HuH-7 (cell line): ENCODE data around the gene CLEC16A.

Experiments
- DNase-seq: peaks from one replicate; pipeline ENCODE4 v3.0.0; 2011; ENCODE audit warnings: low spot score

The CLEC16A gene

GRCh38 chr16:11142261-11142630, 197.9 kb downstream of the CLEC16A start:
- DNase-seq: no peak

DNA sequence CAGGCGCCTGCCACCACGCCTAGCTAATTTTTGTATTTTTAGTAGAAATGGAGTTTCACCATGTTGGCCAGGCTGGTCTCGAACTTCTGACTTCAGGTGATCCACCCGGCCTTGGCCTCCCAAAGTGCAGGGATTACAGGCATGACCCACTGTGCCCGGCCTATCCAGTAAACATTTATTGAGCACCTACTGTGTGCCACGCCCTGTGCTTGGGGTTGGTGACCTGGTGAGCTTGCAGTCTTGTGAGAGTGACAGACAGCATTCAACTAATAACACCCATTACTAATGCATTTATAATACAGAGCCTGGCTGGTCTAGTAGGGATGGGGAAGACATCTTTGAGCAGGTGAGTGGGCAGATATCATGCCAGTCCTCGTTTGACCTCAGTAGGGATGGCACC, 198.6 kb downstream of the CLEC16A start:
- DNase-seq: no peak

GRCh38 chr16:11143372-11144035, 199.1 kb downstream of the CLEC16A start:
- DNase-seq: no peak

DNA sequence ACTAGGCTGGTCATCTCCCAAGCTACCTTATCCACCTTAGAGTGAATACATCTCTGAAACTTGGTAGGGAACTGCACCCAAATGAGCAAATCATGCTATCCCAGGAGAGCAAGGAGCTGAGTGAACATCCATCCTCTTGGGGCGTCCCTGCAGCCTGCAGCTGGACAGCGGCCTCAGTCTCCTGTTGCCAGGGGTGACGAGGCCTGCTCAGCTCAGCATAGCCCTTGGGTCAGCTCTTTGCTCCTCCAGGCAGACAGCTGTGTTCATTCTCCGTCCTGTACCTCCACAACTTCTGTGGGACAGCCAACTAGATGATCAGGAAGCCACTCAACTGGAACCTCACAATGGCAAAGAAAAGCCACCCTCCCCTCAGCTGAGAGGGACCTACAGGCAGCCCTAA, 199.8 kb downstream of the CLEC16A start:
- DNase-seq: no peak

GRCh38 chr16:11145173-11145818, 200.9 kb downstream of the CLEC16A start:
- no peak for DNase-seq

DNA sequence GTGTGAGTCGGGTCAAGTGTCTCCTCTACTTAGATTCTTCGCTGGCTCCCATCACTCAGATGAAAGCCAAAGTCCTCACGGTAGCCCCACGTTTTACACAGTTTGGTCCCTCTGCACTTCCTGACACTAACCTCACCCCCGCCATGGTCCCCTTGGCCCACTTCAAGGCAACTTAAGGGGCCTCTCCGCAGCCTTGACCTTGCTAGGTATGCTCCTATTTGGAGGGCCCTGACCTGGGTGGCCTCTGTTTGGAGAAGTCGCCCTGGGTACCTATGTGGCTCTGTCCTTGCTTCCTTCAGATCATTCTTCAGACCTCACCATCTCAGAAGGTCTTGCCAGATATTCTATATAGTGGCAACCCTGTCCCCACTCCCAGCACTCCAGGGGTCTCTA, 201.5 kb downstream of the CLEC16A start:
- no peak for DNase-seq

GRCh38 chr16:11147033-11147753, 202.8 kb downstream of the CLEC16A start:
- no peak for DNase-seq

DNA sequence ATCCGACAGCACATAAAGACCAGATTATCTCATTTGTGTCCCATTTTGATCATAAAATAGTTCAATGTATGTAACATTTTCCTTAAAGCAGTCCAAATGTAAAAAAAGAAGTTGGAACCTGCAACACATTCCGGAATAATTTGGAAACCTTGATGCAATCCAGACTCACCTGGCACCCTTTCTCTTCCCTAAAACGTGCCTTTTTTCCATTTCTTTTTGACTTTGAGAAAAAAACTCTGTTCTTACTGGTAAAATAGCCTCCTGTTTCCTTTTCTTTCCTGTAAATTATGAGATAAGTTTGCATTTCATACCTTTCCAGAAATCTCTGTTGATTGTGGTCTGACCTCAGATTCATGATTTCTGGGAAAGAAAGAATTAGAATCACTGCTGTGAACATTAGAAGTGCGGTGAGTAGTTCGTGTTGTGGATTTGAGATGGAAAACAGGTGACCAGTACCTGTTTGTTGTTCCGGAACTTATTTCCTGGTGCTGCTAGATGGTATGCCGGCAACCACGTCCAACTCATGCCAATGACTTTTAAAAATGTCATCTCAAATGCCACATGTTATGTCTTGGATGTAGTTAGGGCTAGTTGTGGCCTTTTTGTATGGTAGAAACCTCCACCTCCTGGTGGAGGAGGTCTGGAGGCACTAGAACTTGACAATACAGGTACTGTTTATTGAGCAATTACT, 203.5 kb downstream of the CLEC16A start:
- no peak for DNase-seq

- DNase-seq: no peak
Observed at GRCh38 chr16:11149011-11149616, 204.8 kb downstream of the CLEC16A start.

GRCh38 chr16:11150190-11150589, 205.8 kb downstream of the CLEC16A start:
- no peak for DNase-seq

GRCh38 chr16:11151156-11151884, 207.0 kb downstream of the CLEC16A start:
- no peak for DNase-seq

GRCh38 chr16:11151885-11152629, 207.7 kb downstream of the CLEC16A start:
- DNase-seq: no peak

DNA sequence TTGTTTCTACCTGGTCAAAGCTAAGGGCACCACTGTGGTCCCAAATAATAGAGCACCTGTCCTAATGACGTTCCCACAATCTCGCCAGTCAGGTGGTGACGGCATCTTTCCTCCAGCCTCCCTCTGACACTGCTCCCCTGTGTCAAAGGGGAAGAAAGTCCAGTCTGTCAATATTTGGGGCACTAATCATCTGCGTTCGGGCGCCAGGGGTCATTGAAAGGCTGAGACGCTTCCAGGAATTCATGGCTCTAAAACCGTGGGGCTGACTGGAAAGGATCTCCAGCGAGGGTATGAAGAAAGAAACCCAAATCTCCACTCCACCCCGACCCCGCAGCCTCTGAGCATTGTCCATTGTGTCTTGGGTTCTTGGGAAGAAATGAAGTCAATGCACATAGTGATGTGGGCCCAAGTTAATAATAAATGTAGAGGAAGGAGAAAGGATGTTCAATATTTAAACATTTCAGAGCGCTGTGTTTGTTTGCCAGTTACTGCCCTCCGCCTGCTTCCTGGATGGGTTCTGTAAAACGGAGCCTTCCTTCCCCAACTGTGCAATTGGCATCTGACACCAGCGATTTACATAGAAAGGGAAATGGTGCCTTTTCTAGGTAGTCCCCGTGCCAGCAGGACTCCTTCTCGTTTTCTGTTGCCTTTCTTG, 208.4 kb downstream of the CLEC16A start:
- DNase-seq: no peak

DNA sequence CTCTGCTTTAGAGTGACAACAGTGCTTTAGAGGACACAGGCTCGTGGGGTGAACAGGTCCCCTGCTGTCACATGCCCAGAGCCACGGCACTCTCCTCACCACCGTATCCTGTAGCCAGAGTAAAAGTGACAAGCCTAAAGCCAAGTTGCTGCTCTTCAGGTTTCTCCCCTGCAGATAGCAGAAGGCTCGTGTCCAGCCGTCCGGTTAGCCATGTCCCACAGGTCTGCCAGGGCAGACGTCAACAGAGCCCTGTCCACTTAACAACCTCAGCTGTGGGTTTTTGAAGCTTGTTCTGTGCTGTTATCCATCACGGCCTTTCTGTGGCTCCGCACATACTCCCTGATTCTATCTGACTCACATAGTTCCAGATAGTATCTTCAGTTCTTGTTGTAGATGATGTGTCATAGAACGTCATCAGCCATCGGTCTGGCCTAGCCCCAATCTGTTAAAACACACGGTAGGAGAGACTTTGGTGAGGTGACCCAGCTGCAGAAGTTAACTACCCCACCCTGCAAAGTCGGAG, 211.0 kb downstream of the CLEC16A start:
- no peak for DNase-seq

DNA sequence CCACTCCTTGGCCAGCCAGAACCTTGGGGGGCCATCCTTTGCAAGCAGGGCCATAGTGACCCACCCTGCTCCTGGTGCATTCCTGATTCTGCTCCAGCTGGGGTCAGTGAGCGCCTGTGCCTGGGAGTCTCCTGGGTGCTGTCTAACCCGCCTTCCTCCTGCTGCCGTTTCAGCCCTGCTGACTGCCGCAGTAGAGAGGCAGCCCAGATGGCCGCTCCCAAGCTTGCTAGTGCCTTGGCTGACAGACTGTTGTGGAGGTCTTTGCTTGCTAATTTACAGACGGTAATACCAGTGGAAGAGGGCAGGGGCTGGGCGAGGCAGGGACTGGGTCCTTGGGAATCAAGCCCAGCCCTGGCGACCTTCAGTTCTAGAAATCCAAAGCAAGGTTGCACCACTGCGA, 212.0 kb downstream of the CLEC16A start:
- DNase-seq: no peak

- DNase-seq: no peak
Observed at GRCh38 chr16:11157143-11157542, 212.8 kb downstream of the CLEC16A start.

GRCh38 chr16:11158018-11158417, 213.7 kb downstream of the CLEC16A start:
- no peak for DNase-seq

DNA sequence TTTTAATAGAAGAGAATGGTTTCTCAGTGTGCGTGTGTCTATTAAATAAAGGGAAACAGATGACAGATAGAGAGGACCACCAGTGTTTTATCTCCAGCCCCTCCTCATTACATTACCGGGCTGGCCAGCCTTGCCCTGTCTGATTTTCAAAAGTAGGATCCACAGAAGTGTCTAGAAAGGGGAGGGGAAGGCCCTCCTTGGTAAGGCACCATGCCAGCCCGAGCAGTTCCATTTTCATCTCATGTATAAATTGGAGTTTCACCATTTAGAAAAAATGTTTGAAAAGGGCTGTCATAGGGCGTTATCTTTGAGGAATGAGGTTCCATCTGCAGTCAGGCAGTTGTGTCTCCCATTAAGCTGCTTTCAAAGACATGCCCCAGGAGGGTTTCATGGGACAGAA, 214.9 kb downstream of the CLEC16A start:
- no peak for DNase-seq

DNA sequence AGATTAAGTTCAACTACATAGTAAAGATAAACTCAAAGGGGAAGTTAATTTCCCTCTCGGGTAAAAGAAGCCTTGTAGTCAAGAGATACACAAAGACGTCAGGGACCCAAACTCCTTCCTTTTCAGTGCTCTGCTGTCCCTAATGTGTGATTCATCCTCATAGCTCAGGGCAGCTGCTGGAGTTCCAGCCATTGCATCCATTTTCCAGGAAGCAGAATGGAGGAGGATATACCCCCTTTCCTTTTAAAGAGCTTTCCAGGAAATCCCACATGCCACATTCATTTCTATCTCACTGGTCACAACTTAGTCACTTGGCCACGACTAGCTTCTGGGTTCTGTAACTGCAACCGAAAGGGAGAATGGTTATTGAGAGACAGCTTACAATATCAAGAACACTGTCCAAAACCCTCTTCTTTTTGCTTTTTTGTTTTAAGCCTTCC, 216.3 kb downstream of the CLEC16A start:
- no peak for DNase-seq

- DNase-seq: no peak
Observed at GRCh38 chr16:11161439-11161838, 217.1 kb downstream of the CLEC16A start.
